GM12891 (cell line): Measurements from ENCODE around the gene STK32B.

ENCODE experiments used
- PAX5 ChIP-seq: IDR thresholded peaks from 2 replicates; pipeline ENCODE4 v1.6.1; 2011; ENCODE audit warnings: low read length, moderate library complexity, mild to moderate bottlenecking; ENCODE audit not compliant: insufficient read depth, severe bottlenecking
- POLR2A ChIP-seq: IDR thresholded peaks from 2 replicates; pipeline ENCODE4 v1.6.1; 2011; ENCODE audit warnings: low read depth, low read length, control low read depth
- POLR2AphosphoS5 ChIP-seq: IDR thresholded peaks from 2 replicates; pipeline ENCODE4 v1.6.1; 2011; ENCODE audit warnings: low read depth, low read length, control low read depth
- POU2F2 ChIP-seq: IDR thresholded peaks from 2 replicates; pipeline ENCODE4 v1.6.1; 2011; ENCODE audit warnings: low read depth, mild to moderate bottlenecking, control low read depth, low read length, moderate library complexity
- TAF1 ChIP-seq: IDR thresholded peaks from 2 replicates; pipeline ENCODE4 v1.6.1; 2011; ENCODE audit warnings: low read depth, low read length, control low read depth

DNA sequence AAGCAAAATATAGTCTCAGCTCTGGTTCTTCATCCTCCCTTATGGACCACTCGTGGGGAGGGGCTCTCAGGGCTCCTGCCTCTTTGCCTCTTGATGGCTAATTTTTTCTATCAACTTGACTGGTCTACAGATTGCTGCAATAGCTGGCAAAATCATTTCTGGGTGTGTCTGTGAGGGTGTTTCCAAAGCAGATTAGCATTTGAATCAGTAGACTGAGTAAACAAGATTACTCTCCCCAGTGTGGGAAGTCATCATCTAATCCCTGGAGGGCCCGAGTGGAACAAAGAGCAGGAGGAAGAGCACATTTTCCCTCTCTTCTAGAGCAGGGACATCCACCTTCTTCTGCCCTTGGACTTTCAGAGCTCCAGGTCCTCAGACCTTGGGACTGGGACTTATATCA lies 153.5 kb downstream of the STK32B start:
- TF ChIP-seq POU2F2 (no peak), POLR2A (no peak), TAF1 (no peak), PAX5 (no peak), POLR2AphosphoS5 (no peak)
